Activated T-cell treated with anti-CD3 and anti-CD28 coated beads, Interleukin-2, amount 50 U/mL, for 72 hours (primary cell): ENCODE data around the gene DNAJC24. TPM values are rescaled to one million over a fixed set of nuclear protein-coding genes. Genes with fewer than 3 reads are reported as not detected.

ENCODE experiments used
- ATAC-seq, 2 donors: fragments of 150-1000 bp; cut with Tn5 transposase; replicated peaks in 1 of 2; 2 replicates each; pipeline ENCODE4 v1.10.0; 2021; ENCODE audit warnings: moderate library complexity in 2 of 2, mild to moderate bottlenecking in 1 of 2
- DNase-seq, 2 donors: peaks; one replicate each; pipeline ENCODE4 v3.0.0; 2021 to 2022; ENCODE audit warnings: mixed read lengths in 1 of 2
- H3K27ac Mint-ChIP-seq: one replicate; pipeline ENCODE4 v1.8.0; 2022; ENCODE audit warnings: mild to moderate bottlenecking, moderate library complexity, mixed read lengths
- H3K27me3 Mint-ChIP-seq: one replicate; pipeline ENCODE4 v1.8.0; 2022; ENCODE audit warnings: low read depth, mixed read lengths
- H3K36me3 Mint-ChIP-seq, 2 donors: one replicate each; pipeline ENCODE4 v1.8.0; 2022; ENCODE audit warnings: mixed read lengths in 2 of 2, mild to moderate bottlenecking in 1 of 2; ENCODE audit not compliant: insufficient read depth in 2 of 2
- H3K4me1 Mint-ChIP-seq: one replicate; pipeline ENCODE4 v1.8.0; 2022; ENCODE audit warnings: low read depth, mixed read lengths
- H3K4me3 Mint-ChIP-seq, 2 donors: one replicate each; pipeline ENCODE4 v1.8.0; 2022; ENCODE audit warnings: mild to moderate bottlenecking in 2 of 2, mixed read lengths in 2 of 2, moderate library complexity in 2 of 2
- H3K9me3 Mint-ChIP-seq, 2 donors: one replicate each; pipeline ENCODE4 v1.8.0; 2022; ENCODE audit warnings: mixed read lengths in 2 of 2
- total RNA-seq, 2 donors: library from RNA; stranded (reverse); gene quantifications; one replicate each; pipeline ENCODE4 v1.2.3, GENCODE V29; 2022

Gene DNAJC24
- total RNA-seq, 2 donors from 2014 or later = 16.8 to 20.1 TPM

DNA sequence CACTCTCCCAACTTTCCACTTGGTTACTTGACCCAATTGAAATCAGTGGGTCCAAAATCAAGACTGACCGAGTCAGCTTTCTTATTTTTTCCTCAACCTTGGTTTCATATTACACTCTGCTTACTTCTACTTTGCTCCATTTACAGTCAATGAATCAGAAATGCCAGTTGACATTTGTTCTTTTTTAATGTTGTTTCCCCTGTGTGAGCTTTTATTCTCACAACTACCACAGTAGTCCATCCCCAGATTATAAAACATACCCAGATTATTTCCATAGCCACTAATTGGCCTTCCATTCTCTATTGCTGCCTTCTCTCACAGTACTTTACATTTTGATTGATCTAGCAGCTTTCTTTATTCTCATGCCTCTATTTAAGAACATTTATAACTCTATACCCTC is 50.0 kb downstream of the DNAJC24 start:
- H3K27ac Mint-ChIP-seq = no peak overlapping the region
- no peaks in the 10 kb centered on the region for H3K36me3 Mint-ChIP-seq
- H3K9me3 Mint-ChIP-seq = no peaks in the 10 kb centered on the region
- H3K4me3 Mint-ChIP-seq = no peak overlapping the region
- no peak for ATAC-seq
- no peaks in the 10 kb centered on the region for H3K4me1 Mint-ChIP-seq
- no peaks in the 10 kb centered on the region for H3K27me3 Mint-ChIP-seq
- DNase-seq = no peak

DNA sequence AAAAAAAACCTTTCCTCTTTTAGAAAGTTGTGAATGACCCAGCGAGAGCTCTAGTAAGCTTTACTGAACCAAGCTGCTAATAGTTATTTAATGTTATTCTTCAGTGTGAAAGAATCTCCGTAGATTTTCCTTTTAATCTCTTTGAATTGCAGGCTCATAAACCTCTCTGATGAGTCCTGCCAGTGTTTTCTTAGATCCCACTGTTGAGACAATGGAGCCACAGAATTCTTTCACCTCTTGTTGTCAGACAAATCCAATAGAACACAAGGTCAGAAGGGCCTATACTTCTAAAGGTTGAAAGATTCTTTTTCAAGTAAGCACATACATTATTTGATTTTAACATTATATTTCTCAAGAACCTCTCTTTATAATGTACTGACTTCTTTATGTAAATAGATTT is 52.2 kb downstream of the DNAJC24 start:
- no peak for ATAC-seq
- no peak for DNase-seq

DNA sequence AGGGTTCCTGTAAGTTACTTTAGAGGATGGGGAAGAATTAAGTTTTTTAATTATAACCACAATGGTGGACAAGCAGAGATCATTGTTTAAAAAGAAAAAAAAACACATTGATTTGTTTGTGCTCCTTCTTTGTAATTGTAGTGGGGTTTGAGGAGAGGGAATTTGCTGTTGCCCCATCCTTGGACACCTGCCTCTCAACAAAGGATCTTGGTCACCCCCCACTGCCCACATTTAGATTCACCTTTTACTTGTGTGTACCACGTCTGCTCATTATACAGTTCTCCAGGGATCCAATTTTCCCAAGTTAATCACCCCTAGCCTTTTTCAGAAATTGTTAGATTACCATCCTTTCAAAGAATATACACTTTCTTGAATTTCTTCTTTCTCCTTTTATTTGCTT is 53.0 kb downstream of the DNAJC24 start:
- no peak overlapping the region for H3K4me3 Mint-ChIP-seq
- no peaks in the 10 kb centered on the region for H3K36me3 Mint-ChIP-seq
- no peak overlapping the region for H3K27ac Mint-ChIP-seq
- ATAC-seq (no peak), DNase-seq (no peak)
- H3K9me3 Mint-ChIP-seq = no peaks in the 10 kb centered on the region
- no peaks in the 10 kb centered on the region for H3K27me3 Mint-ChIP-seq
- no peaks in the 10 kb centered on the region for H3K4me1 Mint-ChIP-seq

More for the DNA sequence above, 52.2 kb downstream of the DNAJC24 start:
- Mint-ChIP-seq H3K27ac (no peak overlapping the region), H3K27me3 (no peaks in the 10 kb centered on the region), H3K4me1 (no peaks in the 10 kb centered on the region), H3K36me3 (no peaks in the 10 kb centered on the region), H3K4me3 (no peak overlapping the region), H3K9me3 (no peaks in the 10 kb centered on the region)

DNA sequence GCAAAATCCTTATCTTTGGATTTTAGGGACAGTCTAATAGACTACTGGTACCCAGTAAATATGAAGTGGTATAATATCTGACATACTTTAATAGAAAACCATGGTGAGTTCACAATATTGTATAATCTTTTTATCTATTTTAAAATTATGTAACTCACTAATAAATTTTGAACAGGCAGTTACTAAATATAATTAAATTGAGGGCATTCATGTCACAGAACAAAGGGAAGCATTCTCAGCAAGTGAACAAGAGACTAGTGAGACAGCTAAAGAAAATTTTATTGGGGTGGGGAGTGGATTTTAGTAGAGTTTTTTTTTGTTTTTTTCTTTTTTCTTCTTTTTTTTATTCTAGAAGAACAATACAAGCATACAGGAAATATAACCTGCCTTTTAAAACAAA is 55.0 kb downstream of the DNAJC24 start:
- ATAC-seq (no peak), DNase-seq (no peak)
- H3K27me3 Mint-ChIP-seq = no peaks in the 10 kb centered on the region
- H3K9me3 Mint-ChIP-seq = no peaks in the 10 kb centered on the region
- no peaks in the 10 kb centered on the region for H3K4me1 Mint-ChIP-seq
- H3K27ac Mint-ChIP-seq = no peak overlapping the region
- no peak overlapping the region for H3K4me3 Mint-ChIP-seq
- no peaks in the 10 kb centered on the region for H3K36me3 Mint-ChIP-seq

DNA sequence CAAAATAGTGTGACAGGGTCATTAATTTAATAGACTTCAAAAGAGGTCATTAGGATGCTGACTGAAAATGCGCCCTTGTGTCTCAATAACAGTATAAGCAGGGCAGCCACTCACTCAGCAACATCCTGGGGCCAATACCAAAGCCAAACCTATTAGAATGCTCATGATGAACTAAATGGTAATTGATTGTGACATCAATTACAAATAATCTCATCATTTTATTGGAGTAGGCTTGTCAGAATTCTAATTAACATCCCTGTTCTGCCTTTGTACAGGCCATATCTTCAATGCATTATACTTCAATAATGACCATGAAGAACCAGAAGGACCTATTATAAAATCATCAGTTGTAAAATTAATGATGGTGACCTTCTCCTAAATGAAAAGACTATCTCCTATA is 64.2 kb downstream of the DNAJC24 start:
- no peak for ATAC-seq
- Mint-ChIP-seq H3K27me3 (no peaks in the 10 kb centered on the region), H3K36me3 (no peaks in the 10 kb centered on the region), H3K27ac (no peak overlapping the region), H3K4me1 (peaks cover 11% of the 10 kb centered on the region), H3K4me3 (no peak overlapping the region), H3K9me3 (no peaks in the 10 kb centered on the region)
- no peak for DNase-seq

DNA sequence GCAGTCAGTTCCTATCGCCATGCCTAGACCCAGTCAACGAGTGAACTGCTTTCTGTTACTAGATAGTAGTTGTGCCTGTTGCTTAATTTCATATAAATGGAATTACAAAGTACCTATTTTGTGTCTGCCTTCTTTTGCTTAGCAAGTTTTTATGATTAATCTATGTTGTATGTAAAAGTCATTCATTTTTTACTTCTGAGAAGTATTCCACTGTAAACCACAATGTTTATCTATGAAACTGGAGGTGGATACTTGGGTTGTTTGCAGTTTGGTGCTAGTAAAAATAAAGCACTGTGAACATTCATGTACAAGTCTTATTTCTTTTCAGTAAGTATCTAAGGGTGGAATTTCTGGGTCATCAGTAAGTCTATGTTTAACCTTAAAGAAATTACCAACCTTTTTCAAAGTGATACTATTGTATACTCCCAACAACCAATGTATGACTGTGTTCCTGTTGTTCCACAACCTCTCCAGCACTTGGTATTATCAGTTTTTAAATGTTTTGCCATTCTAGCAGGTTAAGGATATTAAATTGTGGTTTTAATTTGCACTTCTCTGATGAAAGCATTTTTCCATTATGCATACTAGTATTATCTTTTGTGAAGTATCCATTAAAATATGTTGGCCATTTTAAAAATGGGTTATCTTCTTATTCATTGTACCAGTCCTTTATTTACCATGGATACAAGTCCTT is 68.2 kb downstream of the DNAJC24 start:
- DNase-seq (no peak), ATAC-seq (peak in 1 of 2 donors; percentile 9)
- Mint-ChIP-seq H3K36me3 (no peaks in the 10 kb centered on the region), H3K27ac (no peak overlapping the region), H3K4me3 (peak overlapping the region in 1 of 2 donors; percentile 25), H3K9me3 (peaks cover 0 to 3% of the 10 kb centered on the region in 2 donors), H3K27me3 (no peaks in the 10 kb centered on the region), H3K4me1 (peaks cover 11% of the 10 kb centered on the region)

DNA sequence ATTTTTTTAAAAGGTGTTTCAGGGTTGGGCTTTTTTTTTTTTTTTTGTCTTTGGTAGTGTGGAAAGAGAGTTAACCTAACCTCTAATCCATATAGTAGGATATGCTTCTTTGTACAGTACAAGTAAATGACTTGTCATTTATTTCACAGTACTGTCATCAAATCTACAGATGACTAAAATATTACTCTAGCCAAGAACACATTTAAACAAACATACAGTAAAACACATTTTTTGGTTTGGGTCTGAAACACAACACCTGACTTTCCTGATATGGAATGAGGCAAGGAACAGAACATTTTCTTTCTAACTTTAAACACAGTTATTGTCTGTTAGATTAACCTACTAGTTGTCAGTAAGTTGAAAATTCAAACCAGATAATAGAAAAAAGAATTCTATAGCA is 71.6 kb downstream of the DNAJC24 start:
- H3K4me1 Mint-ChIP-seq = peaks cover 16% of the 10 kb centered on the region
- no peaks in the 10 kb centered on the region for H3K27me3 Mint-ChIP-seq

DNA sequence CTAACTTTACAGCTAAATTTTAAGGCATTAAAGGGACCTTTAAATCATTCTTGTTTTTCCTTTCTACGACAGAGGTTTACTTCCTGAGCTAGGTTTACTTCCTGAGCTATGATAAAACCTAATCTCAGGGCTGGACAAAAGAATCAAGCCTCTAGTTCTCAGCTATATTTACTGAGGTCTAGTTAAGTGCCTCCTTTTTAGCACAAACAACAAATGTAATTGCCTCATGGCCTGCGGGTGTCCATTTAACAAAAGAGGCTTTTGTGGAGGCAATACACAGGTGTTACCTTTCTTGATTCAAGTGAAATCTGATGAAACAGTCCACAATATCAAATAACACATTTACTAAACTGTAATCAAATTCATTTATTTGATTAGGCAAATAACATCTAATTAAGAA is 72.4 kb downstream of the DNAJC24 start:
- peaks cover 2 to 9% of the 10 kb centered on the region in 2 donors for H3K36me3 Mint-ChIP-seq
- ATAC-seq (no peak), DNase-seq (no peak)
- no peak overlapping the region for H3K4me3 Mint-ChIP-seq
- peaks cover 0 to 7% of the 10 kb centered on the region in 2 donors for H3K9me3 Mint-ChIP-seq
- H3K27me3 Mint-ChIP-seq = no peaks in the 10 kb centered on the region
- H3K4me1 Mint-ChIP-seq = peaks cover 16% of the 10 kb centered on the region
- H3K27ac Mint-ChIP-seq = no peak overlapping the region

More for the DNA sequence above, 71.6 kb downstream of the DNAJC24 start:
- Mint-ChIP-seq H3K4me3 (no peak overlapping the region), H3K27ac (no peak overlapping the region), H3K36me3 (peaks cover 0 to 5% of the 10 kb centered on the region in 2 donors), H3K9me3 (peaks cover 0 to 4% of the 10 kb centered on the region in 2 donors)
- no peak for ATAC-seq
- DNase-seq = no peak

DNA sequence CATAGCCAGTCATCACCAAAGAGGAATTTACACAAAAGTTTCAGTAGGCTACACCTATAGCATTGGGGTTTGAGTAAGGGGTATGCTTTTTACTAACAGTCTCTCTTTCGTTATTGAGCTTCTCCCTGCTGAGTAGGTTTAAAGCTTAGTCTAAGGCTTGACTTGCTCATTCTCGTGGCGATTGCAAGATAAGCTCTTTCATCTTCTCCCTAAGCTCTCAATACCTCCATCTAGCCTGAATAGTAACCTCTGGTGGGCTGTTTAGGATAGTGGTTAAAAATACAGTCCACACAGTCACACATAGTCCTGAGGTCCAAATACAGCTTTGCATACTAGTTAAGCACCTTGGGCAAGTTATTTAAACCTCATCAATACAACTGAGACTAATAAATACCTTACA is 74.1 kb downstream of the DNAJC24 start:
- Mint-ChIP-seq H3K9me3 (peaks cover 0 to 7% of the 10 kb centered on the region in 2 donors), H3K4me1 (peaks cover 5% of the 10 kb centered on the region), H3K27ac (no peak overlapping the region), H3K36me3 (peaks cover 2 to 9% of the 10 kb centered on the region in 2 donors), H3K4me3 (no peak overlapping the region), H3K27me3 (no peaks in the 10 kb centered on the region)
- DNase-seq (no peak), ATAC-seq (peak in 1 of 2 donors; percentile 72)

DNA sequence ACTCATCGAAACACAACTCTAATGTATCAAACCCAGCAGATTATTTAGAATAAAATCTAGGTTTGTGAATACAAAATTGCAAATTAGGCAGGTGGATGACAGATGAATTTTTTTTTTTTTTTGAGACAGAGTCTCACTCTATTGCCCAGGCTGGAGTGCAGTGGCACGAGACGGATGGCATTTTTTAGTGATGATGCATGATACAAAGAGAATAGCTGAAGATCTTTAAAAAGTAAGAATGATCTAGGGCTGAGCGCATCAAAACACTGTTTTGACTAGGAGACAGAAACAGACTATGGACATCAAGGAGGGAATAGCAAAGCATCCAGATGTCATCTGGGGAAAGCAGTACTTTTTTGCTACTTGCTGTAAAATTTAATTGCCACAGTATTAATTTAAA is 76.0 kb downstream of the DNAJC24 start:
- peaks cover 2 to 9% of the 10 kb centered on the region in 2 donors for H3K36me3 Mint-ChIP-seq
- H3K27ac Mint-ChIP-seq = no peak overlapping the region
- H3K4me1 Mint-ChIP-seq = peaks cover 5% of the 10 kb centered on the region
- H3K4me3 Mint-ChIP-seq = no peak overlapping the region
- peaks cover 0 to 4% of the 10 kb centered on the region in 2 donors for H3K9me3 Mint-ChIP-seq
- ATAC-seq (no peak), DNase-seq (no peak)
- H3K27me3 Mint-ChIP-seq = no peaks in the 10 kb centered on the region

DNA sequence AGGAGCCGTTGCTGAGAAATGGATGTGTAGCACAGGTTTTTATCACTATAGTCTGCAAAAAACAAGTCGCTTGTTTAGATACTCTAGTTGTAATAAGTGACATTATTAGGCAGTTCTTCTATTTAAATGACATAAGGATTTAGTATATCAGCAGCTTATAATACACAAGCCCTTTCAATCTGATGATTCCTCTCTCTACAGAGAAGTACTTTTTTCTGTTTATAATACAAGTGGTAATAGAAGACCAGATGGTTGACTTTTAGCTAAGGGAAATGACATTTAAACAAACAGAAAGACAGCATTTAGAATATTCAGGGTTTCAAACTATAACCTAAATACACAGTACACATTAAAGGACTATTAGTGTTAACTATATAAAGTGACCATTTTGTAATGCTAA is 79.4 kb downstream of the DNAJC24 start:
- Mint-ChIP-seq H3K9me3 (peaks cover 0 to 3% of the 10 kb centered on the region in 2 donors), H3K4me1 (peaks cover under 1% of the 10 kb centered on the region), H3K36me3 (peaks cover 2 to 24% of the 10 kb centered on the region in 2 donors), H3K27me3 (no peaks in the 10 kb centered on the region), H3K27ac (no peak overlapping the region), H3K4me3 (no peak overlapping the region)
- no peak for ATAC-seq
- no peak for DNase-seq

DNA sequence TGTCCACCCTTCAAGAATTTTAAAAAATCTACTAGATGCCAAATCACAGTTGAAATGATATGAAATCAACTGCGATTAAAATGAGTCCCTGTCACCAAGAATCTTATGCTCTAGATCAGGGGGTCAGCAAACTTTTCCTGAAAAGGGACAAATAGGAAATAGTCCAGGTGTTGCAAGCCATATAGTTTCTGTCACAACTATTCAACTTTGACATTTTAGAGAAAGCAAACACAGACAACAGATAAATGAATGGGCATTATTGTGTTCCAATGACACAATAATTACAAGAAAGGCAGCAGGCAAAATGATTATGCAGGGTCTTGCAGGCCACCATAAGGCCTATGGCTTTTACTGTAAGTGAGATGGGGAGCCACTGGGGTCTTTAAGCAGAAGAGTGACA is 81.2 kb downstream of the DNAJC24 start:
- Mint-ChIP-seq H3K27ac (no peak overlapping the region), H3K4me3 (no peak overlapping the region), H3K9me3 (peaks cover 0 to 3% of the 10 kb centered on the region in 2 donors), H3K36me3 (peaks cover 2 to 22% of the 10 kb centered on the region in 2 donors), H3K27me3 (no peaks in the 10 kb centered on the region), H3K4me1 (no peaks in the 10 kb centered on the region)
- no peak for ATAC-seq
- no peak for DNase-seq

DNA sequence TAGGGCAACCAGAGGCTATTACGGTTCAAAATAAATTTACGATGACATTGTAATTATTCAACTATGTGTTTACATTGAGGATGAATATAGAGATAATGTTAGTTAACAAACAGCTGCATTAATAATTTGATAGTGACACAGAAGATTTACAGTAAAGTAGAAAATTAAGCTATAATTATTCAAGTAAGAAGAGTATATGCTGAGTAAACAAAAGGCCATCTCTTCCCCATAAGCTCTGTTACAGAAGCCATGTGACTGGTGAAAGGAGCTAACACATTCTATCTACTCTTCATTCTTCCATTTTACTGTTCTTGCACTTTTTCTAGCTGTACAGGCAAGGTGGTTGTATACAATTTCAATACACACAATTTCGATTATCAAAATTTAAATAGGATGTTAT is 85.5 kb downstream of the DNAJC24 start:
- Mint-ChIP-seq H3K36me3 (peaks cover 0 to 17% of the 10 kb centered on the region in 2 donors), H3K4me1 (no peaks in the 10 kb centered on the region), H3K27me3 (no peaks in the 10 kb centered on the region), H3K4me3 (no peak overlapping the region), H3K9me3 (no peaks in the 10 kb centered on the region), H3K27ac (no peak overlapping the region)
- no peak for DNase-seq
- no peak for ATAC-seq

DNA sequence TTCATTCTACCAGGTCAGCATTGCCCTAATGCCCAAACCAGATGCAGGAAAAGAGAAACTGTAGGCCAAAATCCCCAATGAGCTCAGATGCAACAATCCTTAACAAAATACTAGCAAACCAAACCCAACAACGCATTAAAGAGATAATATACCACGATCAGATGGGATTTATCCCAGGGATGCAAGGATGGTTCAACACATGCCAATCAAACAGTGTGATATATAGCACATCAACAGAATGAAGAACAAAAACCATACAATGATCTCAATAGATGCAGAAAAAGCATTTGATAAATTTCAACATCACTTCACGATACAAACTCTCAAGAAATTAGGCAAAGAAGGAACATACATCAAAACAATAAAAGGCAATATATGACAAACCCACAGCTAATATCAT is 94.8 kb downstream of the DNAJC24 start:
- no peak for ATAC-seq
- no peaks in the 10 kb centered on the region for H3K27me3 Mint-ChIP-seq
- no peak overlapping the region for H3K27ac Mint-ChIP-seq
- peaks cover 2 to 10% of the 10 kb centered on the region in 2 donors for H3K9me3 Mint-ChIP-seq
- H3K4me1 Mint-ChIP-seq = no peaks in the 10 kb centered on the region
- DNase-seq = no peak
- peaks cover 7 to 31% of the 10 kb centered on the region in 2 donors for H3K36me3 Mint-ChIP-seq
- no peak overlapping the region for H3K4me3 Mint-ChIP-seq
